NCI-H2081 treated with DMSO at 0.1 percent for 48 hours (cell line): Measurements from ENCODE around the gene MAD2L2.

ENCODE experiments used
- DNase-seq: peaks from one replicate; lab custom pipeline; 2025; lab: John Stamatoyannopoulos, UW

The MAD2L2 gene

DNA sequence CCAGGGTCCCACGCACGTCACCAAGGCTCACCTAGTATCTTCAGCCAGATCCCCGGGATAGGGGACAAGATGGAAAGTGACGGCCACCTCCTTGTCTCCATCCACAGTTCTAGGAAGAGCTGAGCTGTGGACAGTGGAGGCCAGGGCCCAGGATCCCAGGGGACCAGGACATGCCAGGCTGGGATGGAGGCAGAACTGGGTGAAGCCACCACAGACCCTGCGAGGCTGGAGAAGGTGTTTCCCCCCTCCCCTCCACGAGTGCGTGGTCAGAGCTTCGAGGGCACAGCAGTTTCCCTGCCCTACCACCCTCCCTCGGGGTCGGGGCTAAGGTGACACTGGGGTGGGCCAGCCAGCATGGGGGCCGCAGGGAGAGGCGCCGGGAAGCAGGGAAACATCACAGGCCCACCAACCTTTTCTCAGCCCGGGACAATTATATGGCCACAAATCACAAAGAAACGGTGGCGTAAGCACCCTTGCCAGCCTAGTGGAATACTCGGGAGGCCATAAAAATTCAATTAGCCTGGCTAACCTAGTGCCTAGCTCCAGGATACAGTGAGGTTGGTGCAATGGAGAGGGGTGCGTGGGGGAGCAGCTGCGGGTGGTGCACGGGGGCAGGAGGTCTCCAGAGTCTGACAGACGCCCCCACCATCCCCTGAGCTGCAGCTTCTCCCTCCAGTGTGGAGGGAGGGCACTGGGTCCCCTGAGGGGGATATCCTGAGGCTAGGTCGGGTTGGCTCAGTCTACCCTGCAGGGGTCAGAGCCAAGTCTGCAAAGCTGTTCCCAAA is 23.9 kb upstream of the MAD2L2 start:
- no peak for DNase-seq

DNA sequence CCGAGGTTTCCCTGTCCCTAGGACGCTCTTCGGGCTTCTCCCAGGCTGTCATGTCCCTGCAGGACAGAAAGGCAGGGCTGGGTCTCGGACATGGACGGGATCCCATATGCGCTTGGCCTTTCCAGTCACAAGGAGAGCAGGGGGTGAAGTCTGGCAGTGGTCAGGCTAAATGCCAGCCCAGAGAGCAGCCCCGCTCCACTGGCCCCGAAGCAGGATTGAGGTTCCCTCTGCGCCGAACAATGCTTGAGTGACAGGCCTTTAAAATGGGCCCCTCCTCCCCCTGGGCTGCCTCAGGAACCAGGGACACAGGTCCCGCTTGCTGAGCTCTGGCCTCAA is 23.2 kb upstream of the MAD2L2 start:
- no peak for DNase-seq

DNA sequence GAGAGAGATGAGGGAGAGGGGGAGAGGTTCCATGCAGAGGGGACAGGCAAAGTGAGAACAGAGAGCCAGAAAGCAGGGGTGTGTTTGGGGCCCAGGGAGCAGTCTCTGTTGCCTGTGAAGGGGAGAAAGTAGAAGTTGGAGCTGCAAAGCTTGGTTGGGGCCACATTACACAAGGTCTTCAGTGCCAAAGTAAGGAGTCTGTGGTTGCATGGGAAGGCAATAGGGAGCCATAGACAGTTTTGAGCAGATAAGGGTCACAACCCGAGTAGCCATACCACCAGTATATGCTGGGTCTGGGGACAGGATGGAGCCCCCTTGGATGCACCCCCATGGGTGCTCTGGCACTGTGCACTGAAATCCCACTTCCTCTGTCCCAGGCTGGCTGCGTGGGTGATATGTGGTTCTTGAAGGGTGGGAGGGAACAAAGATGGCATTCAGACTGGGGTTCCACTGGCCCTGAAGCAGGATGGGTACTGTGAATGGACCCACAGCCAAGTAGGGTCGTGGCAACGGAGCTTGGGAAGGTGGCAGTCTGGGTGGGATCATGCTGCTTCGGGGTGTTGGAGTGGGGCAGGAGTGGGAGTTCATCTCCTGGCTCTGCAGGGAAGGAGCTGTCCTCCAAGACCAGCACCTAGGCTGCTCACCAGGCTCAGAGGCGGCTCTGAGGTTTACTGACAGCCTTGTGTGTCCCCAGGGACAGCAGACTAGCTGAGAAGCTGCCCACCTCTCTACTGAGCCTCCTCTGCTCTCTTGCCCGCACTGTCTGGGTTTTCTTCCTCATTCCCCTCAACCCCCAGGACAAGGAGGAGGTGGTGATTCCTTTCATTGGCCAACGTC is 22.6 kb upstream of the MAD2L2 start:
- no peak for DNase-seq

DNA sequence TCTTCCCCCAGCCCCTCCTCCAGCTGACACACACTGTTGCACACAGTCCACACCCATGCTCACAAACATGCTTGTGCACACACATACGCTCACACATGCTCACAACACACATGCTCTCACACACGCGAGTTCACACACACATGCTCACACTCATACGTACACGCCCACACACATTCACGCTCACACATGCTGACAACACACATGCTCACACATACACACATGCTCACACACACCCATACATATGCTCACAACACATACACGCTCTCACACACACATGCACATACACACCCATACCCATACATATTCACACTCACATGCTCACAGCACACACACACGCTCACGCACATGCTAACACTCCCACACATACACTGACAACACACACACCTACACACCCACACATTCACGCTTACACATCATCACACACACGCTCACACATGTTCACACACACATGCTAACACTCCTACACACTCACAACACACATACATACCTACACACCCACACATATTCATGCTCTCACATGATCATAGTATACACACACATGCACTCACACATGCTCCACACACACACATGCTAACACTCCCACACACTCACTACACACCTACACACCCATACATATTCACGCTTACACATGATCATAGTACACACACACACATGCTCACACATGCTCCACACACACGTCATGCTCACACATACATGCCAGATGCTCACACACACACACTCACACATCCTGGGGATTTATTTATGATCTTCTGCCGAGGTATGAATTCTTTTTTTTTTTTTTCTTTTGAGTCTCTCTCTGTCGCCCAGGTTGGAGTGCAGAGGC is 21.2 kb upstream of the MAD2L2 start:
- DNase-seq = no peak

DNA sequence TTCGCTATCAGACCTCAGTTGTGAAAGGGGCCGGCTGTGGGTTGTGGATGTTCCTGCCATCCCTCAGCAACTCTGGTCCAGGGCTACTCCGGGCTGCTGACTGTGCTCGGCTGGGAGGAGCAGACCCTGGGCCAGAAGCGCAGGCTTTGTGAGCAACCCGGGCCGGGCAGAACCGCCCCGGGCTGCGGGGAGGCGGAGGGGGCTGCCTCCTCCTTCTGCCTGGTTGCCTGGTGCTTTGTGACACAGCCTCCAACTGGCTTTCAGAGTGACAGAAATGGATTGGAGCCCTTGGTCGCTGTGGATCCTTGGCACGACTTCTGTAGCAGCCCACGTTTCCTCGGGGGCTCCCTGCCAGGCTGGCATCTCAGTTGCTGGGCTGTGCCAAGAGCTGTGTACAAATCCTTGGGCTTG is 20.6 kb upstream of the MAD2L2 start:
- no peak for DNase-seq

DNA sequence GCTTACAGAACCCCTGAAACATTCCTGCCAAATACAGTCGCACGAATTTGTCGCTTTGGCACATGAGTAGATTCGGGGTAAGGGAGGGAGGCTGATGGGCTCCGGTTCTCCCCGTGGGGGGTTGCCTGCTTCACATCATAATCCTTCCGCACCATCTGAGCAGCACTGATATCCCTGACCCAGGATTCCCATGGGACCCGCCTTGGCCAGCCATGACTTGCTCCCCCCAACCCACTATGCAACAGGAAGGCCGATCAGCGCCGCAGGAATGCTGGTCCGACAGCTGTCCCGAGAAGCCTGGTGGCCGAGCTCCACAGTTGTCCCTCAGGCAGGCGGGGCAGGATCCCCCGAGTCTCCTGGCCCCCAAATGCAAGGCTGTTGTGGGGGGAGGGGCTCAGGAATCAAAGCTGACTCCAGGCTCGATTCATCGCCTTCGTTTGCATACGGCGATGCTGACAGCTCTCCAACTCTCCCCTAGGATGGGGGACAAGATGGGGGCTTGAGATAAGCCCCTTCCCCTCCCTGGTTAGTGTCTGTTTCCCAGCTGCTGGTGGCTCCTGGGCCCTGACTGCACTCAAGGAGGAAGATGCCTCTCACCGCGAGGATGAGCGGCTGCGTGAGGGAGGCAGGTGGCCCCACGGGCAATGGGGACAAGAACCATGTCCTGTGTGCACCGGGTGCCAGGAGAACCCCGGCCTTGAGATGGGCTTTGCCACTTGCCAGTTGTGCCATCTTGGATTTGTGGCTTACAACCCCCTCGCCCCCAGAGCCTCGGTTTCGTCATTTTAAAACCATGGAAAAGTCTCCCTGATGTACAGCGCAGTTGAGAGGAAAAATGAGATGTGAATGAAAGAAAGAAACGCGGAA is 19.9 kb upstream of the MAD2L2 start:
- no peak for DNase-seq

DNA sequence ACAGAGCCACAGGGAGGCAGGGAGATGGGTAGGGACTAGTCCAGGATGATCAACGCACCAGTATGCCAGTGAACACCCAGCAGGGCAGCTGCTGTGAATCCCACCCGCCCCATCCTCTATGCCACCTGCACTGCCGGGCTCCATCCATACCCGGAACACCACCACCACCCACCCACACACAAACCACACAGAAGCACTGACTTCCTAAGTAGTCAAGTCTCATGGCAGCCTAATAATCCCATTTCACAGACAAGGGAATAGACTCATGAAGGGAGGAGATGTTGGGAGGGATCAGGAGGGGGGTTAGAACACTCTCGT is 16.9 kb upstream of the MAD2L2 start:
- DNase-seq = no peak

DNA sequence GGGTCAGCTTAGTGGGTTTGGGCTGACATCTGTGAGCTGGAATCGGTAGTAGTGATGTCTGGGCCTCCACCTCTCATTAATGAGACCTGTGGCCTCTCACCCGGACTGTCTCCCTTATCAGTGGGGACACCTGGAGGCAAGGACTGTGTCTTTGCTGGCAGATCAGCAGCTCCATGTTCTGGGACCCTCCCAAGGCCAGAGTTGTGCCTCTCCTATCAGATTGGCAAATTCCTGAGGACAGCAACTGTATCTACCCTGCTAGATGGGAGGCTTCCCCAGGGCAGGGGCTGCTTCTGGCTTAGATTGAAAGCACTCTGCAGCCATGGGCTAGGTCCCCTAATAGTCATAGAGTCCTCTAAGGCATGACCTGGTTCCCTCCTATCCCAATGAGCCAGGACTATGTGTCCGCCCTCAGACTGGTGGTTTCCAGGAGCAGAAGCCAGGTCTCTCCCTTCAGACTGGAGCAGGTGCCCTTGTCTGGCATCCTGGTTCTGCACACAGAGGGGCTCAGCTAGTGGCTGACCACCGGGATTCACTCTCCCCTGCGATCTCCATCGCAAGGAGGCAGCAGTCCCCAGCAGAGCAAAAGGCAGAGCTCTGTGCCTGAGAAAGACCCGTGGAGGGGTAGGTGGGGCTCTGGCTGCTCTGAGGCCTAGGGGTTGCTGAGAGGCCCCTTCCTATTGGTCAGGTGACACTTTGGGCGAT is 16.4 kb upstream of the MAD2L2 start:
- no peak for DNase-seq

DNA sequence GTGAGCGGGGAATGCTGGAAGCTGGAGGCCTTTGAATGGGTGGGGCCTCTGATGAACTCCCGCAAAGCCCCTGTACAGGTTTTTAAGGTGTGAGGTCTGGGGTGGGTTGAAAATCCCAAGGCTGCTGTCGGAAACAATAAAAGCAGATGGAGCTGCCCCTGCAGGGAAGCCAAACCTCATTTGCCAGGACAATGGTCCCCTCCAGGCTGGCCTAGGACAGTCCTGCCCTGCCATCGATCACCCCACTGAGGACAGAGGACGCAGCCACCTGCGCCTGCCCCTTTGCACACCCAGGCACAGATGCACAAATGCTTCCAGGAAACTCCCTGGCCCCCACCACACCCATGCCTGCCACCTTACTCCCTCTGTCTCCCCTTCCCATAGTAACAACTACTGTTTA is 14.9 kb upstream of the MAD2L2 start:
- no peak for DNase-seq

DNA sequence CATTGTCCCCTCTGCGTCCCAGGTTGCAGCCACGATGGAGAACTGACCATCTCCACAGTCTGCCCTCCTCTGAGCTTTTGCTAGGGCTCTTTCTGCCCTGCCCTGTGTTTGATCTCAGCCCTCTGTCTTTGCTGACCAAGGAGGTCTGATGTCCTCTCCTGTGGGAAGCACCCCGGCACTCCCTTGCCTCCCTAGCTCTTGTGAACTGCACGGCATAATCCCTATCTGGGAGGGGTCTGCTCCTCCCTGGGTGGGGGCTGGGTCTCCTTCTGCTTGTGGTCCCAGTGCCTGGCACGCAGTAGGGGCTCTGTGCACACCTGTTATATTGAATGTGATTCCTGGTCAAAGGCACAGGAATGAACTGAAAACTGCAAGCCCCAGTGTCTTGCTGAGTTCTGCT is 13.0 kb upstream of the MAD2L2 start:
- no peak for DNase-seq

DNA sequence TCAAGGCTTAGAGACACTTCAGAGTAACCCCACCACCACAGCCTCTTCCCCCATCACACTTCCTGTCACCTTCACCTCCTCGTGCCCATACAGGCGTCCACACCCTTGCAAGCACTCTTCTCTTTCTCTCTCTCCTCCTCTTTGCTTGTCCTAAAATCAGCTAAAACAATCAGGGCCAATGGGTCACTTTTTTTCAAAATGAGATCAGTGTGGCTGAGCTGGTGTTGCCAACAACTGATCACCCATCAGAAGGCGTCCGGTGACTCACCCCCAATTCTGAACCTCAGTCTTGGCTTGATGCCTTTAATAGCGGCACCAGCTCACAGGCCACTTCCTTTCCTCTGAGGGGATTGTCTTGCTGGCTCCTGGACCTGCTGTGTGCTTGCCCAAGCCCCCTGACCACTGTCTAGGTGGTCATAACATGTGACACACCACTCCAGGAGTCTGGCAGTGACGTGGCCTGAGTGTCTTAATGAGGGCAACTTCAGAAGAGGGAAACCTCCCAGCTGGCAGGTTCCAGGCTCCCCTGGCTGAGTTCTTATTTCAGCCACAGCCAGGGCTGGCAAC is 12.2 kb upstream of the MAD2L2 start:
- DNase-seq = no peak

DNA sequence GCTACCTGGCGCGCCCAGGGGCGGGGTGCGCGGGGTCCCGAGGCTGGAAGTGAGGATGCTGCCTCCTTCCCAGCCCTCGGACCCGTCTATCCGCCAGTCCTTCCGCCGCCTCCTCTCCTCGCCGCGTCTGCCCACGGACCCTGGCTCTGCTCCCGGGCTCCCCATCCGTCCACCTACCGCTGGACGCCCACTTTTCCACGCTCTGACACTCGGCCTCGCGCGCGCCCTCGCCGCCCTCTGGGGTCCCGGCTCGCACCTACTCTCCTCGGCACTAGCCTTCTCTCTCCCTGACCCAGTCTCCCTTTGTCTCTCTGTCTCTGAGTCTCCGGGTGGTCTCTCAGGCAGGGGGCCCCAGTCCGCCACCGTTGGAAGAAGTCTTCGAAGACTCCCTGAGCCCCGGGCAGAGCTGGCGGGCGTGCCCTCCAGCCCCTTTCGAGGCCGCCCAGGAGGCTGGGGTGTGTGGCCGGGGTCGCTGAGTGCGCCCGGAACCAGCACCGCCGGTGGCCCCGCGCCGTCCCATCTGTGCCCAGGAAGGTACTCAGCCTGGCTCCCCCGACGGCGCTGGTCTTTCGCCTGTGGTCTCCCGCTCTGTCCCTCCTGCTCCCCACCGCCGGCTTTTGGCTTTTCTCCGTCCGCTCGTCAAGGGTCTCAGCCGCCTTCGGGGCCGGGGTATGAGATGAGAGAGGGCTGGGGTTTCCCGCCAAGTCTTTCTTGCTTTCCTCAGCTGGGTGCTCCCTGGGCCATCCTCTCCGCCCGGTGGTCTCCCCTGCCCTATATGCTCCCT is 11.2 kb upstream of the MAD2L2 start:
- no peak for DNase-seq

DNA sequence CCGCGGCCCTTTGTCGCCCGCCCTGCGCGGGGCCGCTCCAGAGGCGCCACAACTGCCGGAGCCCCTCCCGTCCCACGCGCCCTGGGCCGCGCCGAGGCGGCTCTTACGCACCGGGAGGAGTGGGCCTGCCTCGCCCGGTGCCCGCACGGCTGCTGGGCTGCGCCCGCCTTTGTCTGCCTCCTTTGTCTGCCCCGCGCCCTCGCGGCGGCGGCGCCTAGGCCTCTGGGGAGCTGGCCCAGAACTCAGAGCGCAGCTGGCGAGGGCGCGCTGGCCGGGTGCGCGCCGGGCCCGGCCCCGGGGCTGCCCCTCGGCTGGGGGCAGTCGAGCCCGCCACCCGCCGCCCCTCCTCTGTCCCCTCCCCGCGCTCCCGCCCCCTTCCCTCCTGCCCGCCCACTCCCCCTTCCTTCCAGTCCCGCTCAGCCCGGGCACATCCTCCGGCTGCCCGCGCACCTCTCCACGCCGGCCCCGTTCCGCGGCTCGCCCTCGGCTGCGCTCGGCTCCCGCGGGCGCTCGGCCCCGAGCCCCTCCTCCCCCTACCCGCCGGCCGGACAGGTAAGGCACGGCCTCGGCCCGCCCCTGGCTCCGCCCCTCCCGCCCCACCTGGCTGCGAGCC is 10.5 kb upstream of the MAD2L2 start, which contains the start of gene DRAXIN:
TSS of gene DRAXIN (plus strand) at position 409 of the 613 bp plus-strand sequence. CDS start 14,549 bp downstream, outside the sequence.
- no peak for DNase-seq

DNA sequence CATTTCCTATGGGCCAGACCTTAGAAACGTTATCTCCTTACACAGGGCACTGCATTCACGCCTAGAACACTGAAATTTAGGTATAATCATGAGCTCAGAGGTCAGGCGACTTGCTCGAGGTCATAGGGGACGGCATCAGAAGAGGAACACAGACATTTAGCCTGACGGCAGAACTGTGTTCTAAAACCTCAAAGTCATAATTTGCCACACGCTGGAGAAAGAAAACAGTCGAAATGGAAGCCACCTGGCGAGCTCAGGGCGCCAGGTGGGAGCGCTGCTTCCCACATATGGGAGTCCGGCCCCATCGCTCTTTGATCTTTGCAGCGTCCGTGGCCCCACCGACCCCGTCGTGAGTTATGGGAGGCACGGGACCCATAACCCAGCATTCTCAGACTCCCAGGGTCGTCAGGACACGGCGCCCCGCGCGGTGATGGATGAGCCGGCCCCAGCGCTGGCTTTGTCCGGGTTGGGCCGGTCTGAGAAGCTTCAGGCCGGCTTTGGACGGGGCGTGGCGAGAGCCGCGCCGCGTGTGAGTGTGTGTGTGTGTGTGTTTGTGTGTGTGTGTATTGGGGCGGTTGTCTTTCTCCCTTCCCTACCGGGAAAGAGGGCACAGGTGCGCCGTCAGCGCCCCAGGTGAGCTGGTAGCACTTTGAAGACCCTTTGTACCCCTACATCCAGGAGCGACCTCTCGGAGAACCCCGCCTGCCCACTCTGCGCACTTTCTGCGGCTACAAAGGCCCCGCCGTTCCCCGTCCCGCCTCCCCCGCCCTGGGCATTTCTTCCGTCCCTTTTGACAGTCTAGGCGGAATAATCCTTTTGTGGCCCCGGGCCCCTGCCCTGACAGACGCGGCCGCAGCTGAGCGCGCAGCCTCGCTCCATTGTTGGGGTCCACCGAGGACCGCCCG is 9.7 kb upstream of the MAD2L2 start:
- no peak for DNase-seq

DNA sequence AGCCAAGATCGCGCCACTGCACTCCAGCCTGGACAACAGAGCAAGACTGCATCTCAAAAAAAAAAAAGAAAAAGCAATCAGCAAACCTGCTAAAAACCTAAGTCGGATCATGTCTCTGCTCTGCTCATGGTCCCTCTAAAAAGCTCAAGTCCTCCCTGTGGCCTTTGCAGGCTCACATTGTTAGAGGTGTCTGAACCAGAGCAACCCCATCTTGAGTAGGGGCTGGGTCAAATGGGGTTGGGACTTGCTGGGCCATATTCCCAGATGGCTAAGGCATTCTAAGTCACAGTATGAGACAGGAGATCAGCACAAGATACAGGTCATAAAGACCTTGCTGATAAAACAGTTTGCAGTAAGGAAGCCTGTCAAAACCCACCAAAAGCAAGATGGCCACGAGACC is 7.6 kb upstream of the MAD2L2 start:
- DNase-seq = no peak

DNA sequence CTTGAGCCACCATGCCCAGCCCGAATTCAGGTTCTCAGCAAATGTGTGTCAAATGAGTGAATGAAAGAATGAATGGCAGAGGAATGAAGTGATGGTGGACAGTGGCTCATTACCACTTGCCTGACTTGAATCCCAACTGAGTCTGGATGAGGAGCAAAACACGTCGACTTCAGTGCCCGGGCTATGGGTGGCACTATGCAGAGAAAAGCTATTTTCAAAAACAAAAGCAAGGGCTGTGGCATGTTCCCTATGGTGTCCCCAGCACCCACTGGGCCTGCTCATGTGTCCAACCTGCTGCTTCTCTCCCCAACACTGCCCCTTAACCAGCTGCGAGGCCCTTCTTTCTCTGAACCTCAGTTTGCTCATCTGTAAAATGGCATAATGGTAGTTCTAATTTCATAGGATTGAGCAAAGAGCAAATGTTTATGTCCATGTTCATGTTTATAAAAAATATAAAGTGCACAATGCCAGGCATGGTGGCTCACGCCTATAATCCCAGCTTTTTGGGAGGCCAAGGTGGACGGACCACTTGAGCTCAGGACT is 4.3 kb upstream of the MAD2L2 start:
- DNase-seq = no peak

DNA sequence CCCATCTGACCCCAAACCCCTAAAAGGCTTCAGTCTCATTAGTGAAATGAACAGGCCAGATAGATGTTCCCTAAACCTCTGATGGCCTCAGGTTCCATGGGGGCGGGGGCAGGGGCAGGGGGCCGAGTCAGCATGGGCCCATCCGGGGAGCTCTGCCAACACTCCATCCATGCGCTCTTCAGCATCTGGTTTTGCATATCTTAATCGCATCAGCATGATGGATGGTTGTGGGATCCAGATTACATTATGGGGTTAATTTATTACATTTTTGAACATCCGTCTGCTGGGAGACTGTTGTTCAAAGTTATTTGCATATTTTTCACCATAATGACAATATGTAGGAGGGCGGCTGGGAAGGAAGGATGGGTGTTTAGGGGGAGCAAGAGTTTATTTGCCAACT is 3.1 kb upstream of the MAD2L2 start:
- no peak for DNase-seq

DNA sequence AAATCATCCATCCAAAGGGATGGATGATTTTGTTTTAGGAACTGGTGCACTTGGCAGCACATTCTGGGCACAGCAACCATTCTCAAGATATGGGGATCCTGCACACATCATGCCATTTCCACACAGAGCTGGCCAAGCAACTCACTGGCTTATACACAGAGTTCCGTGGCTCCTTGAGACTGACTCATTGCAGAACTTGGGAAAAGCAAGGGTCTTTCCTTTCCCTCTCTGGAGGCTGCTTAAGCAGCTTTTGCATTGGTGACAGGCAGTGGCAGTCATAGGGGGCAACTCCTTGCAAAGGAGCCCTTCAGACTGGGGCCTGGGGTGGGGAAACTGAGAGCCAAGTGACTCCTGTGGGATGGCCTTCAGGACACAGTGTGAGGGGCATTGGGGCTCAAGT is 1.9 kb upstream of the MAD2L2 start:
- DNase-seq = no peak
